ENCODE measurements around the gene RAD51B.
"Not testable (repeated sequence)": the region's sequence is repeated elsewhere in the genome, so short reads cannot be mapped to it uniquely, and the experiment has no call there.

The RAD51B gene

DNA sequence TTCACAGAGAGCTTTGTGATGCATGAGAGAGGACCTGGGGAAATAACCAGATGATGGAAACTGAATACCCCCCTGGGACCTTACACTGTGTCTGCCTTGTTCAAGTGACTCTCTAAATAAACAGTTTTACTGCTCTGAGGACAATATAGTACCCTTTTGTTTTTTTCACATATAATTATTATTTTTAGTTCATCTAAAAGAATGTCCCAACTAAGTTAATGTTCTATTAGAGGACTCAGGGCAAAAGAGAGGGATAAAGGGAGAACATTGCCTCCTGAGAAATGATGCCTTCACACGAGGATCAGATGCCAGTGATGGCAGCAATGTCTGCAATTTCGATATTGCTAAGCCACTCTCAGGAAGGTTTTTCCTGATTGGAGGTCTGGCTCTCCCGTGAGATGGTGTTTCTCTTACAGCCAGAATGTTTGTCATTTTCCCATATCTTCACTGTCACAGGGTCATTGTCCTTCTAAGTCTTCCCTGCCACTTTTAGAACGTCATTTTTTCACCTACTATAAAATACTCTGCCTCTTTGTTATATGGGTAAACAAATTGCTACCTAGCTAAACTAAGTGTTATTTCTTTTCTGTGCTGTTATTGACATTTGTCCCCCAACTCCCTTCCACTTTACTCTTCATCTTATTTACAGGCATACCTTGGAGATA lies 201.6 kb downstream of the RAD51B start:
- H3K4me3 ChIP-seq (ENCODE audit: low read depth, low read length): no peak overlapping the region
- TF ChIP-seq, protein P1, sequence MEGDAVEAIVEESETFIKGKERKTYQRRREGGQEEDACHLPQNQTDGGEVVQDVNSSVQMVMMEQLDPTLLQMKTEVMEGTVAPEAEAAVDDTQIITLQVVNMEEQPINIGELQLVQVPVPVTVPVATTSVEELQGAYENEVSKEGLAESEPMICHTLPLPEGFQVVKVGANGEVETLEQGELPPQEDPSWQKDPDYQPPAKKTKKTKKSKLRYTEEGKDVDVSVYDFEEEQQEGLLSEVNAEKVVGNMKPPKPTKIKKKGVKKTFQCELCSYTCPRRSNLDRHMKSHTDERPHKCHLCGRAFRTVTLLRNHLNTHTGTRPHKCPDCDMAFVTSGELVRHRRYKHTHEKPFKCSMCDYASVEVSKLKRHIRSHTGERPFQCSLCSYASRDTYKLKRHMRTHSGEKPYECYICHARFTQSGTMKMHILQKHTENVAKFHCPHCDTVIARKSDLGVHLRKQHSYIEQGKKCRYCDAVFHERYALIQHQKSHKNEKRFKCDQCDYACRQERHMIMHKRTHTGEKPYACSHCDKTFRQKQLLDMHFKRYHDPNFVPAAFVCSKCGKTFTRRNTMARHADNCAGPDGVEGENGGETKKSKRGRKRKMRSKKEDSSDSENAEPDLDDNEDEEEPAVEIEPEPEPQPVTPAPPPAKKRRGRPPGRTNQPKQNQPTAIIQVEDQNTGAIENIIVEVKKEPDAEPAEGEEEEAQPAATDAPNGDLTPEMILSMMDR (IDR thresholded peaks at IDR 0.05; ENCODE audit: insufficient read depth, low read depth, low read length, missing control alignments): no peak
- DNase-seq (ENCODE audit: low read depth): peak; percentile 66

GRCh38 chr14:68027276-68027675 lies 207.7 kb downstream of the RAD51B start:
- no peak for DNase-seq (ENCODE audit: low read depth)
- H3K4me3 ChIP-seq (ENCODE audit: low read depth, low read length): no peak overlapping the region
- TF ChIP-seq, protein P1 (IDR thresholded peaks at IDR 0.05; ENCODE audit: insufficient read depth, low read depth, low read length, missing control alignments): no peak

DNA sequence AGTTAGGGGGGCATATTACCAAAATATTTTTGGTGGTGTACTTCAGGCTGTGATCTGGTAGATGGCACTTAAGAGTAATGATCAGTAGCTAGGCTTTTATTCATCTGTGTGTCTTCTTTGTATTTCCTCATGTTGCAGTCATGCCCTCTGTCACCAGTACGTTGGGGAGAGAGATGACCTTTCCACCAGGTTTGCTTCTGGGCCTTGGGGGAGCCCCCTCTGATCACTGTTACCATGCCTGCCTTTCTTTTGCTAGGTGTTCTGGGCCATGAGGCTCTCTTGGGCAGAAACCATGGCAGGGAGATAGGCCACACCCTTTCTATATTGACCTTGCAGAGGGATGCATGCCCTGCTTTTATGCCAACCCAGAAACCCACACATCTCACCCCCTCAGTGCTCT lies 208.5 kb downstream of the RAD51B start:
- H3K4me3 ChIP-seq (ENCODE audit: low read depth, low read length): no peak overlapping the region
- DNase-seq (ENCODE audit: low read depth): no peak
- TF ChIP-seq, protein P1 (IDR thresholded peaks at IDR 0.05; ENCODE audit: insufficient read depth, low read depth, low read length, missing control alignments): no peak

- DNase-seq (ENCODE audit: low read depth); H3K4me3 ChIP-seq (ENCODE audit: low read depth, low read length): not testable (repeated sequence)
Observed at GRCh38 chr14:68031011-68031410, 211.4 kb downstream of the RAD51B start.

DNA sequence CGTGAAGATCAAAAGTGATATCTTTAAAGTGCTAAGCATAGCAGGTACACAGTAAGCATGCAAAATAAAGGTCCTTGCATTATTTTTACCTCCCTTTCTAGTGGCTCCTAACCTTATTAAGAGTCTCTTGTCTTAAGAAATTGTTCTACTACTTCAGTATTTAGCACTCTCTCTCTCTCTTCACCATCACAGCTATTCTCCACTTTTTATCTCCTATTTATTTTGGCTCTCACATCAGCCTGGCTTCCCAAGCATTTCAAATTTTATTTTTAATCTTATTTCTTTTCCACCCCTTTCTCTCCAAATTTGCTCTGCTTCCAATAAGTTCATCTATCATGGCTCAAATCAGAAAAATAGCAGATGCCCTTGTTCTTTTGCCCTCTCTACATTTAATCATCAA lies 212.6 kb downstream of the RAD51B start:
- no peak for DNase-seq (ENCODE audit: low read depth)
- TF ChIP-seq, protein P1 (IDR thresholded peaks at IDR 0.05; ENCODE audit: insufficient read depth, low read depth, low read length, missing control alignments): no peak
- no peak overlapping the region for H3K4me3 ChIP-seq (ENCODE audit: low read depth, low read length)

DNA sequence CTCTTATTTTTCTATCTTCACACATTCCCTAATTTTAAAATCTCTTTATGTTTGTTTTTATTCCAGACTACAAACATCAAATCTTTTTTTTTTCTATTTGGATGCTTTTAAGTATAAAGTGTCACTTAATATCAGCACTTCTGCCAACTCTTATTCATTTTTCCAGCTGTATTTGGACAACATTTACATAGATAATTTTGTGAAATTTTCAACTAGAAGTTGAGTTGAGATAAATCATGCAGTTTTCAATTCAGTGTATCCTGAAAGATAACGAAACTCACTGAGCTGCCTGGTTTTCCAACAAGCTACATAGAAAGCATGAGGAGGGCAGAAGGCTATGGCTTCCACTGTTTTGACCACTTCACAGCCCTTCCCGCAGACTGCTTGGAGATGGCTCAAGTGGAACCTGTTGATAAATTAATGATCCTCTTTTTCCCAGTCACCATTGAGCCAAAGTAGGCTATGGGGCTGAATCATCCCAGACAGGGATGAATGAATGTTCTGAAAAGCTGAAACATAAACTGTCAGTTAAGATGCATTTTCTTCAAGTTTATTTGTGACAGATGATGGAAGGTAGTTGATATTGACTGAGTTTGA lies 213.9 kb downstream of the RAD51B start:
- no peak overlapping the region for H3K4me3 ChIP-seq (ENCODE audit: low read depth, low read length)
- TF ChIP-seq, protein P1 (IDR thresholded peaks at IDR 0.05; ENCODE audit: insufficient read depth, low read depth, low read length, missing control alignments): no peak
- DNase-seq (ENCODE audit: low read depth): no peak

- TF ChIP-seq, protein P1 (IDR thresholded peaks at IDR 0.05; ENCODE audit: insufficient read depth, low read depth, low read length, missing control alignments): no peak
- H3K4me3 ChIP-seq (ENCODE audit: low read depth, low read length): no peak overlapping the region
- DNase-seq (ENCODE audit: low read depth): no peak
Observed at GRCh38 chr14:68034896-68035295, 215.3 kb downstream of the RAD51B start.

Data from GM12865 (cell line).